WTC11 (cell line): Measurements from ENCODE around the gene CA5A. TPM values are rescaled to one million over a fixed set of nuclear protein-coding genes. Genes with fewer than 3 reads are reported as not detected.

Experiments
- ATAC-seq: fragments of 200-7000 bp; cut with Tn5 transposase; 2 replicates; pipeline ENCODE4 v1.10.0; 2021; ENCODE audit warnings: mild to moderate bottlenecking, moderate library complexity
- CTCF ChIA-PET: fragments of 300-600 bp; sonication (Branson Sonifier 250); formaldehyde crosslinking; loops from one replicate; lab custom pipeline; 2021; ENCODE audit warnings: antibody characterized with exemption; lab: Charles Lee
- POLR2A ChIA-PET: fragments of 350-600 bp; sonication (Branson Sonifier 250); formaldehyde crosslinking; loops from one replicate; lab custom pipeline; 2021; ENCODE audit warnings: antibody characterized with exemption; lab: Charles Lee
- DNase-seq: peaks from one replicate; pipeline ENCODE4 v3.0.0; 2021; ENCODE audit warnings: low spot score
- H3K27ac Mint-ChIP-seq: 2 replicates; pipeline ENCODE4 v1.8.0; 2021; ENCODE audit warnings: mixed read lengths
- H3K27me3 Mint-ChIP-seq: 2 replicates; pipeline ENCODE4 v1.8.0; 2021; ENCODE audit warnings: low read depth, mild to moderate bottlenecking, moderate library complexity, mixed read lengths
- H3K36me3 Mint-ChIP-seq: 2 replicates; pipeline ENCODE4 v1.8.0; 2021; ENCODE audit warnings: mixed read lengths
- H3K4me1 Mint-ChIP-seq: 2 replicates; pipeline ENCODE4 v1.8.0; 2022; ENCODE audit warnings: mixed read lengths
- H3K4me3 Mint-ChIP-seq: 2 replicates; pipeline ENCODE4 v1.8.0; 2021; ENCODE audit warnings: mild to moderate bottlenecking, moderate library complexity, mixed read lengths
- H3K9me3 Mint-ChIP-seq: 2 replicates; pipeline ENCODE4 v1.8.0; 2021; ENCODE audit warnings: mixed read lengths
- ATF2 ChIP-seq: sonication (generic); formaldehyde crosslinking; IDR thresholded peaks from 2 replicates; pipeline ENCODE4 v1.8.1; 2022; ENCODE audit warnings: low read depth, missing genetic modification reagents, borderline replicate concordance
- CBFB ChIP-seq: sonication (generic); formaldehyde crosslinking; IDR thresholded peaks from 2 replicates; pipeline ENCODE4 v1.8.1; 2022; ENCODE audit warnings: mild to moderate bottlenecking, low read depth, missing genetic modification reagents
- CDX4 ChIP-seq: fragments of 250-450 bp; sonication (Bioruptor Pico); IDR thresholded peaks from 2 replicates; pipeline ENCODE4 v1.9.0; 2021; ENCODE audit warnings: moderate library complexity, mild to moderate bottlenecking, inconsistent platforms, borderline replicate concordance
- CTCF ChIP-seq: fragments of 200-600 bp; IDR thresholded peaks from 2 replicates; pipeline ENCODE4 v1.8.0; 2022; ENCODE audit warnings: antibody characterized with exemption
- EMX1 ChIP-seq: fragments of 250-450 bp; sonication (Bioruptor Pico); IDR thresholded peaks from 2 replicates; pipeline ENCODE4 v1.8.0; 2021; ENCODE audit warnings: mild to moderate bottlenecking
- ERG ChIP-seq: fragments of 250-450 bp; sonication (Bioruptor Pico); IDR thresholded peaks from 2 replicates; pipeline ENCODE4 v1.8.0; 2021; ENCODE audit warnings: mild to moderate bottlenecking
- JUN ChIP-seq: sonication (generic); formaldehyde crosslinking; IDR thresholded peaks from 2 replicates; pipeline ENCODE4 v1.8.0; 2023; ENCODE audit warnings: mild to moderate bottlenecking, missing genetic modification reagents
- MAX ChIP-seq: sonication (generic); formaldehyde crosslinking; IDR thresholded peaks from 2 replicates; pipeline ENCODE4 v1.8.0; 2022; ENCODE audit warnings: mild to moderate bottlenecking, missing genetic modification reagents
- MXD4 ChIP-seq: fragments of 250-450 bp; sonication (Bioruptor Pico); IDR thresholded peaks from 2 replicates; pipeline ENCODE4 v1.8.0; 2021; ENCODE audit warnings: mild to moderate bottlenecking, moderate library complexity, borderline replicate concordance
- NFATC4 ChIP-seq: fragments of 250-450 bp; sonication (Bioruptor Pico); IDR thresholded peaks from 2 replicates; pipeline ENCODE4 v1.9.0; 2021; ENCODE audit warnings: mild to moderate bottlenecking
- RORB ChIP-seq: fragments of 250-450 bp; sonication (Bioruptor Pico); IDR thresholded peaks from 2 replicates; pipeline ENCODE4 v1.9.0; 2021; ENCODE audit warnings: mild to moderate bottlenecking
- USF1 ChIP-seq: sonication (generic); formaldehyde crosslinking; IDR thresholded peaks from 2 replicates; pipeline ENCODE4 v1.8.0; 2022; ENCODE audit warnings: mild to moderate bottlenecking, missing genetic modification reagents
- USF2 ChIP-seq: sonication (generic); formaldehyde crosslinking; IDR thresholded peaks from 2 replicates; pipeline ENCODE4 v1.8.1; 2023; ENCODE audit warnings: mild to moderate bottlenecking, missing genetic modification reagents, moderate library complexity
- ZNF121 ChIP-seq: sonication (generic); formaldehyde crosslinking; IDR thresholded peaks from 2 replicates; pipeline ENCODE4 v1.8.0; 2023; ENCODE audit warnings: missing genetic modification reagents
- ZNF138 ChIP-seq: sonication (generic); formaldehyde crosslinking; conservative IDR thresholded peaks from 2 replicates; pipeline ENCODE4 v1.8.1; 2022; ENCODE audit warnings: mild to moderate bottlenecking, moderate library complexity, missing genetic modification reagents
- ZNF396 ChIP-seq: fragments of 250-450 bp; sonication (Bioruptor Pico); IDR thresholded peaks from 2 replicates; pipeline ENCODE4 v1.8.0; 2021; ENCODE audit warnings: mild to moderate bottlenecking, moderate library complexity, borderline replicate concordance
- ZNF671 ChIP-seq: fragments of 250-450 bp; sonication (Bioruptor Pico); IDR thresholded peaks from 2 replicates; pipeline ENCODE4 v1.8.0; 2021; ENCODE audit warnings: mild to moderate bottlenecking
- total RNA-seq: library from RNA; stranded (reverse); gene quantifications from 3 replicates; pipeline ENCODE4 v1.2.3, GENCODE V29; 2021

Gene CA5A
- total RNA-seq, 1 experiment from 2014 or later, result not detected

GRCh38 chr16:87922250-87922871, 14.0 kb downstream of the CA5A start:
- no peak for TF ChIP-seq ERG (CRISPR knock-in tag)
- no peak for TF ChIP-seq ZNF121
- no peak for TF ChIP-seq RORB (CRISPR knock-in tag)
- TF ChIP-seq JUN, result no peak
- no peak for TF ChIP-seq MXD4 (CRISPR knock-in tag)
- TF ChIP-seq ATF2, result no peak
- no peak for TF ChIP-seq CBFB (CRISPR knock-in tag)
- no peak for TF ChIP-seq ZNF671 (CRISPR knock-in tag)
- TF ChIP-seq ZNF396 (CRISPR knock-in tag), result no peak
- no peak for TF ChIP-seq EMX1 (CRISPR knock-in tag)
- H3K9me3 Mint-ChIP-seq, result no peaks in the 10 kb centered on the region; the same call in 1 of the 2 replicates
- ChIA-PET POLR2A (no interaction called here), CTCF (interaction anchor here (0.6 kb wide), 1 partner anchor 8 kb away, joined by 5 read pairs; no protein-coding TSS in a partner anchor)
- H3K27ac Mint-ChIP-seq, result no peak overlapping the region
- no peaks in the 10 kb centered on the region for H3K36me3 Mint-ChIP-seq
- DNase-seq, result no peak
- H3K4me1 Mint-ChIP-seq, result peaks cover 22% of the 10 kb centered on the region
- no peak overlapping the region for H3K4me3 Mint-ChIP-seq
- no peaks in the 10 kb centered on the region; the same call in 1 of the 2 replicates for H3K27me3 Mint-ChIP-seq
- ATAC-seq, result no peak

- H3K27me3 Mint-ChIP-seq, result no peaks in the 10 kb centered on the region; the same call in 1 of the 2 replicates
- TF ChIP-seq NFATC4 (CRISPR knock-in tag) (no peak), USF1 (CRISPR knock-in tag) (peak; percentile 70), MXD4 (CRISPR knock-in tag) (no peak), CTCF (no peak), ZNF138 (CRISPR knock-in tag) (no peak), USF2 (CRISPR knock-in tag) (peak; percentile 83)
- TF ChIP-seq, all 79 proteins: peak for 2
- POLR2A ChIA-PET, result no interaction called here
- DNase-seq, result no peak
- no peak overlapping the region for H3K4me3 Mint-ChIP-seq
- peak; percentile 40 for ATAC-seq
- H3K27ac Mint-ChIP-seq, result no peak overlapping the region
- H3K9me3 Mint-ChIP-seq, result no peaks in the 10 kb centered on the region; the same call in 1 of the 2 replicates
- CTCF ChIA-PET, result no interaction called here
- H3K36me3 Mint-ChIP-seq, result no peaks in the 10 kb centered on the region
- H3K4me1 Mint-ChIP-seq, result peaks cover 17% of the 10 kb centered on the region
Measured at GRCh38 chr16:87921236-87921773, 15.0 kb downstream of the CA5A start.

GRCh38 chr16:87919681-87919994, 16.7 kb downstream of the CA5A start:
- no peaks in the 10 kb centered on the region for H3K36me3 Mint-ChIP-seq
- H3K27ac Mint-ChIP-seq, result no peak overlapping the region
- no peaks in the 10 kb centered on the region for H3K27me3 Mint-ChIP-seq
- POLR2A ChIA-PET, result no interaction called here
- CTCF ChIA-PET, result interaction anchor here (0.9 to 1.0 kb wide), 2 partner anchors 148 to 151 kb away, joined by 3 to 4 read pairs; no protein-coding TSS in a partner anchor
- no peak for TF ChIP-seq ZNF671 (CRISPR knock-in tag)
- no peak for TF ChIP-seq CDX4 (CRISPR knock-in tag)
- no peak for TF ChIP-seq MAX (CRISPR knock-in tag)
- H3K4me3 Mint-ChIP-seq, result no peak overlapping the region
- peaks cover 7% of the 10 kb centered on the region for H3K4me1 Mint-ChIP-seq
- ATAC-seq, result peak; percentile 55
- DNase-seq, result no peak
- no peaks in the 10 kb centered on the region; the same call in 1 of the 2 replicates for H3K9me3 Mint-ChIP-seq
